ENCODE results near the gene PFAS.
"Not testable (repeated sequence)": the region's sequence is repeated elsewhere in the genome, so short reads cannot be mapped to it uniquely, and the experiment has no call there.

GRCh38 chr17:8214000-8214399, 35.1 kb upstream of the PFAS start:
- not testable (repeated sequence) for TF ChIP-seq CTCF (IDR thresholded peaks at IDR 0.05; ENCODE audit: low read depth, low read length, poor library complexity, severe bottlenecking); EZH2phosphoT487 (IDR thresholded peaks at IDR 0.05; ENCODE audit: borderline replicate concordance, low read length)

All from DOHH2 (cell line).